Dedifferentiated amniotic fluid mesenchymal stem cell (primary cell): ENCODE results near the gene ETV3L.
"Not testable (repeated sequence)": the region's sequence is repeated elsewhere in the genome, so short reads cannot be mapped to it uniquely, and the experiment has no call there.

Experiments
- DNase-seq: peaks from one replicate; pipeline ENCODE4 v3.0.0-alpha.2; 2016; ENCODE audit errors: extremely low spot score

The ETV3L gene

DNA sequence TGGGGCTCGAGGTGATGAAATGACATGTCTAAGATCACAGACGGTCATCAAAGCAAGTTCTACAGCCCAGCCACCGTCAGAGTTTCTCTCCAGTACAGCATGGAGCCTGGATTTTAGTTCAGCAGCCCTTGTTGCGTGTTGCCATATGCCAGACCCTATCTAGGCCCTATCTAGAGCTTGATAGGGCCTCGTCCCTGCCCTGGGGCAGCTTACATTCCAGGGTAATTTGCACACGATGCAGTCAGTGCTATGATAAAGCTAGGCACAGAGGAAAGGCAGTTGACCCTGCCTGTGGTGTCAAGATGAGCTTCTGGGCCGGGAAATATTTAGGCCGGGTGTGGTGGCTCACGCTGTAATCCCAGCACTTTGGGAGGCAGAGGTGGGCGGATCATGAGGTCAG is 18.9 kb downstream of the ETV3L start:
- DNase-seq, result no peak

DNA sequence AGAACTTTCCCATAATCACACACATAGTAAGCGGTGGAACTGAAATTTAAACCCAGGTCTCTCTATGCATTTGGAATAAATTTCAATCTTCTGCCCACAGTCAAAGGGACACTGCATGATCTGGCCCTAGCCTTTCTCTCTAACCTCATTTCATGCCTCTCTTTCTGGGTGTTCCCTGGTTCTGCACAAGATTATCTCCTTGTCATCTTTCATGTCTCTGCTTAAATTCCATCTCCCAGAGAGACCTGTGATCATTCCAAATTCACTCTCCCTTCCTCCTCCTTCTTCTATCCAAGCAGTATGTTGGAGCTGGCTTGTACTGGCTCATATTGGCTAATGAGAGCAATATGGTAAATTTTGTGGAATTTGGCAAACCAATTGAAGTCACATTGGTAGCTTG is 22.2 kb downstream of the ETV3L start:
- DNase-seq, result no peak

DNA sequence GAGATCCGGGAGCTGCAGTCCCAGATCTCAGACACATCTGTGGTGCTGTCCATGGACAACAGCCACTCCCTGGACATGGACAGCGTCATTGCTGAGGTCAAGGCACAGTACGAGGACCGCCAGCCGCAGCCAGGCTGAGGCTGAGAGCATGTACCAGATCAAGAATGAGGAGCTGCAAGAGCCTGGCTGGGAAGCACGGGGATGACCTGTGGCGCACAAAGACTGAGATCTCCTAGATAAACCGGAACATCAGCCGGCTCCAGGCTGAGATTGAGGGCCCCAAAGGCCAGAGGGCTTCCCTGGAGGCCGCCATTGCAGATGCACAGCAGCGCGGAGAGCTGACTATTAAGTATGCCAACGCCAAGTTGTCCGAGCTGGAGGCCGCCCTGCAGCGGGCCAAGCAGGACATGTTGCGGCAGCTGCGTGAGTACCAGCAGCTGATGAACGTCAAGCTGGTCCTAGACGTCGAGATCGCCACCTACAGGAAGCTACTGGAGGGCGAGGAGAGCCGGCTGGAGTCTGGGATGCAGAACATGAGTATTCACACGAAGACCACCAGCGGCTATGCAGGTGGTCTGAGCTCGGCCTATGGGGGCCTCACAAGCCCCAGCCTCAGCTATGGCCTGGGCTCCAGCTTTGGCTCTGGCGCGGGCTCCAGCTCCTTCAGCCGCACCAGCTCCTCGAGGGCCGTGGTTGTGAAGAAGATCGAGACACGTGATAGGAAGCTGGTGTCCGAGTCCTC is 25.5 kb downstream of the ETV3L start:
- DNase-seq, result no peak

DNA sequence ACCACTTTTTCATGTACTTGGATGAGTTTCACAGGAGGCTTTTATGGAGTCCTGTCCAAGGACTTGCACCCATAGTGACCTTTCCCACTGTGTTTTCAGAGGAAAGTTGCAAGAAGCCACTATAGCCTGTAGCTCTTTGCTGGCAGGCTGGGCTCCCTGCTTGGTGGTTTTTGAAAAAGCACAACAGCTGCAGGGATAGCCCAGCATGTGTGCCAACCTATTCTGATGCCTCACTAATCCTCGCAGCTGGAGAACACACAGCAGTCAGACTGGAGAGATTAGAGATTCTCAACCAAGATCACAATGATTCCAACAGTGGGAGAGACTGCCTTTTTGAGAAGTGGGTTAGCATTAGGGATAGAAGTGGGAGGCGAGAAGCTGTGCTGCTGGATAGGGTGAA is 30.0 kb downstream of the ETV3L start:
- DNase-seq, result no peak

DNA sequence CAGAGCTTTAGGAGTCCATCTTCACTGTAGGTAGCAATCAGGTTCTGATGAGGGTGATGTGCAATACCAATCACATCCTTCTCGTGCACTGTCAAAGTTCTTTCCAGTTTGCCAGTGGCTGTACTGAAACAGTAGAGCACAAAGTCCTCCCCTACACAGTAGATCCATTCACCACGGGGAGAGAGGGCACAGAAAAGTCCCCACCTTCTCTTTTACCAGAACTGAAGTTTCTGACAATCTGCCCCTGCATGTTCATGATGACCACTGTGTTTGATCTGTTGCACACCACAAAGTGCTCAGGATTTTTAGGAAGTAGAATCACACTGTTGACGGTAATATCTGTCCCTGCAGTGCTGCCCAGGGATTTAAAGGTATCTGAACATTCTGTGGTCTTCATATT is 40.4 kb downstream of the ETV3L start:
- DNase-seq, result not testable (repeated sequence)

DNA sequence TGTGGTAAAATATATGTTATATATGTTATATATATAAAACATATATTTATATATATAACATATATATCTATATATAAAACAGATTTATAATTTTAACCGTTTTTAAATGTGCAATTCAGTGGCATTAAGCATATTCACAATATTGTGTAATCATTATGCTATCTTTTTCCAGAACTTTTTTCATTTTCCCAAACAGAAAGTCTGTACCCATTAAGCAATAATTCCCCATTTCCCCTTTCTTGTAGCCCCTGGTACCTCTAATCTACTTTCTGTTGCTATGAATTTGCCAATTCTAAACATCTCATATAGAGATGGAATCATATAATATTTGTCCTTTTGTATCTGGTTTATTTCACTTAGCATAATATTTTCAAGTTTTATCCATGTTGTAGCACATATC is 43.3 kb downstream of the ETV3L start:
- DNase-seq, result no peak

DNA sequence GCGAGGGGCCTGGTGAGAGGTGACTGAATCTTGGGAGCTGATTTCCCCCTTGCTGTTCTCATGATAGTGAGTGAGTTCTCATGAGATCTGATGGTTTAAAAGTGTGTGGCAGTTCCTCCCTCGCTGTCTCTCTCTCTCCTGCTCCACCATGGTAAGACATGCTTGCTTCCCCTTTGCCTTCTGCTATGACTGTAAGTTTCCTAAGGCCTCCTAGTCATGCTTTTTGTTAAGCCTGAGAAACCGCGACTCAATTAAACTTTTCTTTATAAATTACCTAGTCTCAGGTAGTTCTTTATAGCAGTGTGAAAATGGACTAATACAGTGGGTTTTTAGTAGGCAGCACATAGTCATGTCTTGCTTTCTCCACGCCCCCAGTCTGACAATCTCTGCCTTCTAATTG is 43.9 kb downstream of the ETV3L start:
- DNase-seq, result not testable (repeated sequence)

DNA sequence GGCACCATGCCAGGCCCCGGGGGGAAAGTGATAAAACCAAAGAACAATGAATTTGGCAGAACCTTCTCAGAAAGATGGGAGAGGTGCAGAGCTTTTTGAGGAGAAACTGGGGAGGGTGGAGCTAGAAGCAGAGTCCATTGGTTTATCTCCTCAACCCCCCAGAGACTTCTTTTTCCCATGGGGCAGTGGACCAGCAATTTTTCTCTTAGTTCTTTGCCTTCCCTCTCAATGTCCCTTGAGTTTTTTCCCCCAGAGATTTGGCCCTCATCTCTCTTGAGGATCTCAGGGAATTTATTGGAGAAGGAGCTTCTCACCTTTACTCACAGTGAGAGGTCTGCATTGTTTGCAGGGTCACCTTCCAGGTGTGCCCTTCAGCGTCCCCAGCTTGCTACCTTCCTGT is 48.8 kb downstream of the ETV3L start:
- no peak for DNase-seq

DNA sequence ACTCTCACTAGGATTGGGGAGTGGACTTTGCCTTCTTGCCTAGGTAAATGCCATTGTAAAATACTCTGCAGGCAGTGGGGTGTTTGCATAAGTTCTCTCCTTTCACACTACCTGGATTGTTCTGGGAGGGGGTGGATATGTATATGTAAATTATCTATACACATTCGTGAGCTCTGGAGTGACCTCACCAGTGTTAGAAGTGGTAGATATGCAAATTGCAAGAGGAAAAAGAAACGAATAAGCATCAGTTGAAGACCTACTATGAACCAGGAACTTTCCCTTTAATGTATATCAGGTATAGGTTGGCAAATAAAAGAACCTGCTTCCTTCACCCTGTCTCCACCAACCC is 52.6 kb downstream of the ETV3L start:
- no peak for DNase-seq

DNA sequence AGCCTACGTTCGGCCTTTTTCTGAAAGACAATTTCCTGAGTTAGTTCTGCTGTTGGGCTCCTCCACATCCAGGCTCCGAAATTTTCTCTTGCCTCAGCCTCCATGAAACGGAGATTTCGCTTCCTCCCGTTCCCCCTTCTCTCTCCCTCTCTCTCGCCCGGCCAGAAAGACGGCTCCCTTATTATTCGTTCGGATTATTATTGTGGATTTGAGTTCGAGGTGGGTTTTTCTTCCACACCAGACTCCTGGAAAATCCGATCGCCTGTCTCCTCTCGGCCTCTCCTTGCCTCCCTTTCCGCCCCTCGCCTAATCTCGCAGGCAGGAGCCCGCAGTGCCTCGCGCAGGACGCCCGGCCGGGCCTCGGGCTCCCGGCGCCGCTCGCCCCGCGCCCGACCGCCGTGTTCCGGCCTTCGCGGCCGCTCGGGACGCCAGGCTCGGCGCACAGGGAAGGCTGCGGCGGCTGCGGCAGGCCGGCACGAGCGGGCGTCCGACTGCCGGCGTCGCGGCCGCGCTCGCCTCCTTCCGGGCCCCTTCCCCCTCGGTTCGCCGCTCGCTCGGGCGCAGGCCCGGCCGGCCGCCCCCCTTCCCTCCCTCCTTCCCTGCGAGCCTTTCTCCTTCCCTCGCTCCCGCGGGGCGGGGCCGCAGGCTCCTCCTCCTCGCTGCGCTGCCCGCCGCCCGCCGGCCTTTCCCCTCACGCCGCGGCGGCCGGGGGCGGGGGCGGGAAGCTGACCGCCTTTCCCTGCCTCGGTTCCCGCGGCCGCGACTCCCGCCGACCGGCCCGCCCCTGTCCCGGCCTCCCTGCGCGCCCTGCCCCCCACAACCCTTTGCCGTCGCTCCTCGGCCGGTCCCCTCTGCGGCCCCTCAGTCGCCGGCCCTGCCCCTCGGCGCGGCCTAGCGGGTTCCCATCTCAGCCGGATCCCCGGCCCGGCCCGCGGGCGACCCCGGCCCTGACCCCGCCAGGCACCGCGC is 54.1 kb downstream of the ETV3L start, which contains the start of gene ARHGEF11:
Gene ARHGEF11, minus strand, starts transcription at position 493 of the 969 bp plus-strand sequence. CDS start 1,412 bp downstream, outside the sequence.
- DNase-seq, result peak; percentile 86

DNA sequence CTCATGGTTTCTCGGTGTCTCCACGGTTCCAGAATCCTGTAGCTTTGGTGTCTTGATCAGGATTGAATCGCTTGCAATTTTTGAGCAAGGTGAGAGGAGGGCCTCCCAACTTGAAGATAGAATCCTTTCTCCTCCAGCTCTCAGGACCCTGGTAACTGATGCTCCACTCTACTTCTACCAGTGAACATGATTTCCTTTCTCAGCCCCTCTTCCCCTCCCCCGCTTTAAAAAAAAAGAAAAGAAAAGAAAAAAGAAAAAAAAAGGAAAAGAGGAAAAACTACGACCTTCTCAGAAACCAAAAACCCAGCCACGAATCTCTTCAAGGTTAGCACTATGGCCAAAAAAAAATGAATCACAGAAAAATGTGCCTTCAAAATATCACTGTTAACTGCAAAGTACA is 55.3 kb downstream of the ETV3L start:
- no peak for DNase-seq

DNA sequence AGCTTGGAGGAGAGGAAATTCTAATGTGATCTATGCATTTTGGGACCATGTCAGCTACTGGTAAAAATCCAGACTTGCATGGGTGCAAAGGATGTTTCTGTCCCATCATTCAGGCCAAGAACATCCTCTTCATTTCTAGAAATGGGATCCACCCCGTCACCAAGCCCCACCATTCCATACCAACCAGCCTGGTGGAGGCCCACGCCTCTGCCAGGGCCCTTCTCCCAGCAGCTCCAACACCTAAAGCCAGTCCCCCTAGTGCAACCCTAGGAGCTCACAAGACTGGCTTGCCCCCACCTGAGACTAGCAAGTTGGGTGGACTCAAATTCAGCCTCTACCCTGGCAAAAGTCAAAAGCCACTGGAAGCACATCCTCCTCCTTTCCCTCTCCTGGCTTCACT is 55.9 kb downstream of the ETV3L start:
- DNase-seq, result no peak

DNA sequence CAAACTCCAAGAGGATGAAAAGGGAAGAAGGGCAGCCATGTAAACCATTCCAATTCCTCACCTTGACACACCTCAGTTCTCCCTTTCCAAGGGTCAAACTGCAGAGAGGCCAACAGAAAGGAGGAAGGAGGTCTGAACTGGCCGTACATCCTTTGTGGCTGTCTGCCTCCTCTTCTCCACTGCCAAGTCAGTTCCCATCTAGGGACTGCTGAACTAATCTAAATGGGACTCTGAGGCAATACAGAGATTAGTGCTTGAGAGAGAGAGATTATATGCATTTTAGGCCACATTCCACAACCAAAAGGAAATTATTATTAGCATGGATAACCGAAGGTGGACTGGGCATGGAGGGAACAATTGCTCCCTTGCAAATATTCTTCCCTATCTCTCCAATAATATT is 56.8 kb downstream of the ETV3L start:
- no peak for DNase-seq
